GM21529 (cell line): ENCODE data around the gene MIA.
"Not testable (repeated sequence)": the region's sequence is repeated elsewhere in the genome, so short reads cannot be mapped to it uniquely, and the experiment has no call there.

Experiments
- ATAC-seq: cut with Tn5 transposase; IDR thresholded peaks from one replicate; pipeline ENCODE4 v1.9.1; 2021; ENCODE audit not compliant: unreplicated experiment

MIA gene

GRCh38 chr19:40818480-40819399 lies 43.4 kb downstream of the MIA start:
- peak; percentile 57 for ATAC-seq

GRCh38 chr19:40819479-40820234 lies 44.3 kb downstream of the MIA start:
- ATAC-seq: not testable (repeated sequence)

- ATAC-seq: no peak
Measured at GRCh38 chr19:40822161-40822560, 46.8 kb downstream of the MIA start.

GRCh38 chr19:40822704-40823553 lies 47.6 kb downstream of the MIA start:
- ATAC-seq: not testable (repeated sequence)

GRCh38 chr19:40824916-40825315 lies 49.6 kb downstream of the MIA start:
- ATAC-seq: not testable (repeated sequence)

- not testable (repeated sequence) for ATAC-seq
Measured at GRCh38 chr19:40825460-40826095, 50.3 kb downstream of the MIA start.

GRCh38 chr19:40826312-40826698 lies 51.0 kb downstream of the MIA start:
- ATAC-seq: not testable (repeated sequence)

GRCh38 chr19:40826699-40827385 lies 51.5 kb downstream of the MIA start:
- not testable (repeated sequence) for ATAC-seq
